Stimulated activated CD4-positive, alpha-beta T cell treated with anti-CD3 and anti-CD28 coated beads, Interleukin-15, amount 100 ng/mL, for 1 hour (primary cell): ENCODE results near the gene EIF5A.
A peak's percentile ranks its signal among the peaks of the same experiment; 100 is the strongest.
"Not testable (repeated sequence)": the region's sequence is repeated elsewhere in the genome, so short reads cannot be mapped to it uniquely, and the experiment has no call there.

Source experiments
- DNase-seq, 2 donors: peaks; one replicate each; pipeline ENCODE4 v3.0.0-alpha.2; 2020; ENCODE audit warnings: low read depth in 1 of 2, low spot score in 1 of 2

Gene EIF5A

GRCh38 chr17:7329997-7330637 is 22.7 kb downstream of the EIF5A start:
- DNase-seq: peak; percentile 51 to 63

- DNase-seq: no peak
These were observed 23.2 kb downstream of the EIF5A start for GRCh38 chr17:7330638-7331015.

- DNase-seq: no peak
These were observed 24.7 kb downstream of the EIF5A start for GRCh38 chr17:7332111-7332510.

GRCh38 chr17:7332600-7333069 is 25.2 kb downstream of the EIF5A start:
- DNase-seq: not testable (repeated sequence)

- no peak for DNase-seq
These were observed 27.6 kb downstream of the EIF5A start for GRCh38 chr17:7334938-7335538.

GRCh38 chr17:7335765-7336164 is 28.3 kb downstream of the EIF5A start:
- DNase-seq: not testable (repeated sequence)

GRCh38 chr17:7336240-7337175 is 29.1 kb downstream of the EIF5A start, which contains the start of gene ACAP1:
TSS of gene ACAP1 (plus strand) at chr17:7336529. CDS start at chr17:7336735, 206 bp downstream.
- peak; percentile 73 for DNase-seq

- DNase-seq: not testable (repeated sequence)
These were observed 30.2 kb downstream of the EIF5A start for GRCh38 chr17:7337600-7337999.

GRCh38 chr17:7340179-7340578 is 32.8 kb downstream of the EIF5A start:
- DNase-seq: no peak

- no peak for DNase-seq
These were observed 34.4 kb downstream of the EIF5A start for GRCh38 chr17:7341842-7342241.

- DNase-seq: no peak
These were observed 35.8 kb downstream of the EIF5A start for GRCh38 chr17:7343250-7343649.

- no peak for DNase-seq
These were observed 39.6 kb downstream of the EIF5A start for GRCh38 chr17:7346761-7347614.

- no peak for DNase-seq
These were observed 40.4 kb downstream of the EIF5A start for GRCh38 chr17:7347630-7348477.

- no peak for DNase-seq
These were observed 41.2 kb downstream of the EIF5A start for GRCh38 chr17:7348478-7349242.

GRCh38 chr17:7351665-7352502 is 44.5 kb downstream of the EIF5A start, which contains the start of gene KCTD11:
TSS of gene KCTD11 (plus strand) at chr17:7352162.
- peak; percentile 51 to 56 for DNase-seq

GRCh38 chr17:7352503-7352889 is 45.1 kb downstream of the EIF5A start:
- DNase-seq: no peak

- no peak for DNase-seq
These were observed 45.6 kb downstream of the EIF5A start for GRCh38 chr17:7352910-7353635.
